Thyroid gland (tissue), 4 donors: ENCODE data around the gene IRF9.

Experiments
- POLR2A ChIP-seq, 2 donors: fragments of 450-650 bp; IDR thresholded peaks; one replicate each; pipeline ENCODE4 v1.6.1; 2017; ENCODE audit warnings: antibody characterized with exemption in 2 of 2, mild to moderate bottlenecking in 2 of 2, moderate library complexity in 1 of 2
- TF ChIP-seq, protein P1 (sequence below), 6 experiments: fragments of 200-600 bp in 3 of 6; fragments of 450-650 bp in 3 of 6; sonication (generic) in 3 of 6; IDR thresholded peaks; one replicate each; pipeline ENCODE4 v1.5.1; 2016 to 2019; ENCODE audit warnings: antibody characterized with exemption in 6 of 6, mild to moderate bottlenecking in 2 of 6, inconsistent platforms in 1 of 6, moderate library complexity in 1 of 6

DNA sequence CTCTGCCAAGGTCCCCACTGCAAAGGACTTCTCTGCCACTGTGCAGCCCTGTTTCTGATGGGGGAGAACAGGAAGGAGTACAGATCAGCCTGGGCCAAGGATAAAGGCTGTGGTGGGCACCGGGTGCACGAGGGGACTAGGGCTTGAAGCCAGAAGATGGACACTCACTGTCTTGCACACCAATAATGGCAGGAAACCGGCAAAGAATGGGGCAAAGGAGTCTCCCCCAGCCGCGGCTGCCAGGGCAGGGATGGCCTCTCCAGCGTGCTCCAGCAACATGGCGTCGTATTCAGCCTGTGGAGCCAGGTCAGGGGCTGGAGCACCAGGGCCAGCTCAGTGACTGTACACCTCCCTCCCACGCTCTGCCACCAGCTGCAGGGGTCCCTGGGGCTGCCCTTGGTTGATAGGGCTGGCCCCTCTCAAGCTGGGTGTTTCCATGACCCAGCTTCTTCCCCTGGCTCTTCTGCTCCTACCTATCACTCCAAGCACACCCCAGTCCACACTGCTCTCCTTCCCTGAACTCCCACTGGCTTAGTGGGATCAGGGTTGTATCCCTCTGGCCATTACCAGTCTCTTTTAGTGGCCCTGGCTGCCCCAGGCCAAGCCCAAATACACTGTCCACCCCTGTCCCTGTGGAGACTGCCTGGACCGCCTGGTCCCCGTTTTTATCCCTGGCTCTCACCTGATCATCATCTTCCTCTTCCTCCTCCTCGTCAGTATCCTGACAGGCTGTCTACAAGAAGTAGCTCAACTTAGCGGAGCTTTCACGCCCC is 21.2 kb downstream of the IRF9 start:
- no peak for TF ChIP-seq POLR2A (IDR thresholded peaks at IDR 0.05)
- TF ChIP-seq, protein P1, sequence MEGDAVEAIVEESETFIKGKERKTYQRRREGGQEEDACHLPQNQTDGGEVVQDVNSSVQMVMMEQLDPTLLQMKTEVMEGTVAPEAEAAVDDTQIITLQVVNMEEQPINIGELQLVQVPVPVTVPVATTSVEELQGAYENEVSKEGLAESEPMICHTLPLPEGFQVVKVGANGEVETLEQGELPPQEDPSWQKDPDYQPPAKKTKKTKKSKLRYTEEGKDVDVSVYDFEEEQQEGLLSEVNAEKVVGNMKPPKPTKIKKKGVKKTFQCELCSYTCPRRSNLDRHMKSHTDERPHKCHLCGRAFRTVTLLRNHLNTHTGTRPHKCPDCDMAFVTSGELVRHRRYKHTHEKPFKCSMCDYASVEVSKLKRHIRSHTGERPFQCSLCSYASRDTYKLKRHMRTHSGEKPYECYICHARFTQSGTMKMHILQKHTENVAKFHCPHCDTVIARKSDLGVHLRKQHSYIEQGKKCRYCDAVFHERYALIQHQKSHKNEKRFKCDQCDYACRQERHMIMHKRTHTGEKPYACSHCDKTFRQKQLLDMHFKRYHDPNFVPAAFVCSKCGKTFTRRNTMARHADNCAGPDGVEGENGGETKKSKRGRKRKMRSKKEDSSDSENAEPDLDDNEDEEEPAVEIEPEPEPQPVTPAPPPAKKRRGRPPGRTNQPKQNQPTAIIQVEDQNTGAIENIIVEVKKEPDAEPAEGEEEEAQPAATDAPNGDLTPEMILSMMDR (IDR thresholded peaks at IDR 0.05): no peak
